ENCODE data around the gene CPLANE2. TPM values are rescaled to one million over a fixed set of nuclear protein-coding genes. Genes with fewer than 3 reads are reported as not detected.
"Not testable (repeated sequence)": the region's sequence is repeated elsewhere in the genome, so short reads cannot be mapped to it uniquely, and the experiment has no call there.

The CPLANE2 gene
- polyA plus RNA-seq, 1 donor, result 1.8 TPM

- DNase-seq (ENCODE audit: low read depth), result no peak
Measured at GRCh38 chr1:16248603-16249516, 11.9 kb upstream of the CPLANE2 start.

DNA sequence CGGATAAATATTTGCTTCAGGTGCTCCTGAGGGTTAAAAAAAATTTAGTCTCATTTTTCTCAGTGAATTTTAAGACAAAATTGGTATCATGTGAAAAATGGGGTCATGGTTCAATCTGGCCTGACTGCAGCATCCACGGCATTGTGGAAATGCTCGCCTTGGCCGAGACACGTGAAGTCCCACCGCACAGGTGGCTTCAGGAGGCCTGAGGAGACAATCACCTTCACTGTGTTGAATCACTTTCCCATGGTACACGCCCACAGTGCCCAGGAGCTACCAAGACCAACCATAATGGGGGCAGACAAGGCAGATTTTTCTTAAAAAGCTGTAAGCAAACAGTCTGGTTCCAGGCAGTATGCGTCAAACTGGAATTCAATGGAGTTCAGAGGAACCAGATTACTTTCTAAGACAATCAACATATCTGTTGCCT lies 11.0 kb upstream of the CPLANE2 start:
- no peak for DNase-seq (ENCODE audit: low read depth)

GRCh38 chr1:16247441-16247840 lies 10.5 kb upstream of the CPLANE2 start:
- DNase-seq (ENCODE audit: low read depth), result no peak

DNA sequence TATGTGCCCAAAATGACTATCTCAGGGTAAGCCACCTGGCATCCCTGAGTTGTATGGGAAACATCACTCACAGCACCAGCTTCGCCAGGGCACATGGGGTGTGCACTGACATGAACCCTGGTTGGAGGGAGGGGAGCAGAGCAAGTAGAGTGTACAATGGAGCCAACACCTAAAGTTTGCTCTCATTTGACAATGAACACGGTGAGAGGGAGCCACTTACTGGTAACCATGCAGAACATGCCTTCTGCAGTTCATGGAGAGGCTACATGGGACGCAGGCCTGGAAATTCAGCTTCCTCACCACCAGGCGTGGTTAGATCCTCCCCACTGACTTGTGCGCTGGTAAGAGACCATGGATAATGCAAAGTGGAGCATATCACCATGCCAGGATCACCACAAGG lies 10.0 kb upstream of the CPLANE2 start:
- no peak for DNase-seq (ENCODE audit: low read depth)

DNA sequence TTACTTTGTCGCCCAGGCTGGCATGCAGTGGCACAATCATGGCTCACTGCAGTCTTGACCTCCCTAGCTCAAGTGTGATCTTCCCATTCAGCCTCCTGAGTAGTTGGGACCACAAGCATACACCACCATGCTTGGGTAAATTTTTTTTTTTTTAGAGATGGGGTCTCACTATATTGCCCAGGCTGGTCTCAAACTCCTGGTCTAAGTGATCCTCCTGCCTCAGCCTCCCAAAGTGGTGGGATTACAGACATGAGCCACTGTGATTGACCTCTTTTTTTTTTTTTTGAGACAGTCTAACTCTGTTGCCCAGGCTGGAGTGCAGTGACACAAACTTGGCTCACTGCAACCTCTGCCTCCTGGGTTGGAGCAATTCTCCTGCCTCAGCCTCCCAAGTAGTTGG lies 9.3 kb upstream of the CPLANE2 start:
- DNase-seq (ENCODE audit: low read depth), result not testable (repeated sequence)

GRCh38 chr1:16245476-16246196 lies 8.7 kb upstream of the CPLANE2 start:
- no peak for DNase-seq (ENCODE audit: low read depth)

- no peak for DNase-seq (ENCODE audit: low read depth)
Measured at GRCh38 chr1:16244650-16245285, 7.8 kb upstream of the CPLANE2 start.

DNA sequence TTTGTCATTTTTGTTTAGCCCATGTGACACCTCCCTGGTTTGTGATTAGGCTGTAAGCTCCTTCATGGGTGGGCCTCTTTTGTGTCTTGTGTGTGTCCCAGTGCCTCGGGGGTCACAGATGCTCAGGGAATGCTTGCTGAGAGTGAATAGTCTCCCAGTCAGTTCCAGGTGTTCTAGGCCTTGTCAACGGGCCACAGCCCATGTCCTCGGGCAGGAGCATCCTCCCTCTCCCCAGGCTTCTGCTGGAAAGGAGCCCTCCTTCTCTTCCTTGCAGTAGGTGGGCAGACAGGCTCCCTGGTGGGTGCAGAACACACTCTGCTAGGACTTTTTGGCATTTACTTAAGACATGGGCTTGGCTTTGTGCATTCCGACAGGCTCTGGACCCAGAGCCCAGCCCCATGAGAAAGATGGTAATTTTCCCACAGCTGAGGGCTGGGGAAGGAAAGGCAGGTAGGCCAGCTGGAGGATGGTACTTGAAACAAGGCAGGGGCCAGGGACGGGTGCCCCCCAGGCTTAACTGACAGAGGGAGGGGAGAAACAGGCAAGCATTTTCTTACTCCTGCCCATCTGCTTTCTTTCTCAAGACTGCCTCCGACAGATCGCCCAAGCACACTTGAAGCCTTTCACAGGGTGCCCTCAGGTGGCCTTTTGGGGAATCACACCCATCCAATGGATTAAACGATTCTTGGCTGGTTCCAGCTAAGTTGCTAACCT lies 7.1 kb upstream of the CPLANE2 start:
- no peak for DNase-seq (ENCODE audit: low read depth)

DNA sequence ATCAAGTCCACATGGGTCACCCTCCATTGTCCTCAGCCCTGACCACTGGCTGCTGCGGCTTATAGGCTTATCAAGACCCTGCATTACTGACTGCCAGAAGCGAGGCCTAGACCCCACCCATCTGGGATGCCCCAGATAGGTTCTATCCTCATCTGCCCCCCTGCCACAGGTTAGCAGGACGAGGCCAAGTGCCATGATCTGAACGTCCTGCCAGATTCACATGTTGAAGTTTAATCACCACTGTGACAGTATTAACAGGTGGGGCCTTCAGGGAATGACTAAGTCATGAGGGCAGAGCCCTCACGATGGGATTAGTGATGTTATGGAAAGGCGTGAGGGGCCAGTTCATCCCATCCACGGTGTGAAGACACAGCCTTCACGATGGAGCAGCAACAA lies 6.2 kb upstream of the CPLANE2 start:
- DNase-seq (ENCODE audit: low read depth), result no peak

DNA sequence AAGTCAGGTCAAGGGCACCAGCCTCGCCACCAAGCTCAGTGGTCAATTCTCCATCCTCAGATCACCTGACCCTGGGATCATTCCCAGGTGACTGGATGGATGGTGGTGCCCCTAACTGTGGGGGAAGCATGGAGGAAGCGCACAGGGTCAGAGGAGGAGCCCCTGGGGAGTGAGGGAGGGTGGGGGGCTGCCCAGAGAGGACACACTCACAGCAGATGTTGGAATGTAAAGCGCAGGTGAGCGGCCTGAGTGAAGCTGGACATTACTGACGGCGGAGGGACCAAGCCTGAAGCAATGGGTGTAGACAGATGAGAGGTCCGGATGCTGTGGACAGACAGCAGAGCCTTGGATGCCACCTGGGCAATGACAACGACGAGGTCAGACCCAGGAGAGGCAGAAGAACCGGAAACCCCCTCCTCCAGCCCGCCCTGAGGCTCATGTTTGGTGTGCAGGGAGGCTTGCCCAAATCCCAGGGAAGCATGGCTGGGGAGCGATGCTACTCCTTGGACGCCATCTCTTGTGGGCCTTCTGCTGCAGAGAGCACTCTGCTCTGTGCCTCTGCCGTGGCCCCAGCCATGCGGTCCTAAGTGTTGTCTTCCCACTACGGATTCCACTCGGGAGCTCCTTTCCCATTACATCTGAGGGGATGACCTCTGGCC lies 5.7 kb upstream of the CPLANE2 start:
- DNase-seq (ENCODE audit: low read depth), result no peak

- no peak for DNase-seq (ENCODE audit: low read depth)
Measured at GRCh38 chr1:16241221-16241708, 4.3 kb upstream of the CPLANE2 start.

- no peak for DNase-seq (ENCODE audit: low read depth)
Measured at GRCh38 chr1:16239972-16240491, 3.0 kb upstream of the CPLANE2 start.

DNA sequence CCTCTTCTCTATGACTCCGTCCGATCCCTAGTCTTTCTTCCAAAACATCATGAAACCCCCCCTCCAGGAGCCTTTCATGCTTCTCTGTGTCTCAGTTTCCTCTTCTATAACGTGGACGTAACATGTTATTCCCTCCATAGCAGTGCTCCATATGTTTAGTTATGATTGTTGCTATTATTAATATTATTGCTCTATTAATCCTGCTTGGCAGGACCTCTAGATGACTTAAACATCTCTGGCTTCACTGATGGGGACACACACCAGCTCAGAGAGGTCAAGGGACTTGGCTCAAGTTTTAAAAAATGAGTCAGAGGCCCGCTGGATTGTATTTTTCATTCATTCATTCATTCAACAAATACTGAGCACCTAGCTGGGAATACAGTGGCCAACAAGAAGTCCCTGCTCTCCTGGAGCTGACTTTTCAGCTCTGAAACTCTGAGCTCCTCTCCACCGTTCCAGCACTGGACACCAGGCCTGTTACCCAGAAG lies 404 bp upstream of the CPLANE2 start:
- no peak for DNase-seq (ENCODE audit: low read depth)

GRCh38 chr1:16235944-16236510 lies 956 bp downstream of the CPLANE2 start:
- DNase-seq (ENCODE audit: low read depth), result no peak

DNA sequence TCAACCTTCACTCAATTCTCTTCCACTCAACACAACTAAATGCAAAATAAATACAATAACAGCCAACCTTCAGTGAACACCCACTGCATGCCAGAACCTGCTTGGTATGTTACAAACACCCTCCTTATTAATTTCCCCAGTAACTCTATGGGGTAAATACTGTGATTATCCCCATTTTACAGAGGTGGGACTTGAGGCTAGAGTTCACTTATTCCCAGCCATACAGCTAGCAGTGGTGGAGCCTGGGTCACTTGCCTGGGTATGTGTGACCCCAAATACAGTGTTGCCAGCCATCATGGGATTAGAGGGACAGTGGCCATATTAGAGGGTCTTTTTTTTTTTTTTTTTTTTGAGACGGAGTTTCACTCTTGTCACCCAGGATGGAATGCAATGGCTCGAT lies 1.6 kb downstream of the CPLANE2 start:
- no peak for DNase-seq (ENCODE audit: low read depth)

DNA sequence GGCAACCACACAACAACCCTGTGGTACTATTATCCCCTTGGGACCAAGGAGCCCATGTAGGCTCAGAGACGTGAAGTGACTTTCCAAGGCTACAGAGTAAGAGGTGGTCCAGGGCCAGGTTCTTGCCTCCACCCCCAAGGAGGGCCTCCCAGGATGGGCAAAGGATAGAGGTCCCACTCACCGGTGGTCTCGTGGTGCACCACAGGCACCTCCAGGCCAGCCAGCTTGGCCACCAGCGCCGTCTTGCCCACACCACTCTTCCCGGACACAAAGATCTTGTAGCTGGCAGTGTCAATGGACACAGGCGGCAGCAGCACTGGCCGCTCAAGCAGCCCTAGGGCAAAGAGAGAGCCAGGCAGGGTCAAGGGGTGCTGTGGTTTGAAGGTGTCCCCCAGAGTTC lies 3.6 kb downstream of the CPLANE2 start:
- DNase-seq (ENCODE audit: low read depth), result no peak

DNA sequence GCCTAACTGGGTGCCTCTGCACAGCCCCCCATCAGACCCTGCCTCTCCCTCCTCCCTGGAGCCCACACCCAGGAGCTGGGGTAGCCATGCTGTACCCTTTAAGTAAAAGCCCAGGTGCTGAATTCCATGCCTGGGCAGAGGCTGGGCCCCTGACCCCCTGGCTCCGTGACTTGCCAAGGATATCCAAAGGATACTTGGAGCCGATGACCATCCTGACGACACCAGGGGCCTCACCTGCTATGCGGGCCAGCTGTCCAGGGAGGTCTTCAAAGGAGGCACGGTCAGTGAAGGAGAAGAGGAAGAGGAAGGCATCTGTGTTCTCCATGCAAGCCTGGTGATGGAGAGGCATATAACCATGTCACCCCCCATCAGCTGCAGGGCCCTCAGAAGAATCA lies 4.7 kb downstream of the CPLANE2 start:
- no peak for DNase-seq (ENCODE audit: low read depth)

- no peak for DNase-seq (ENCODE audit: low read depth)
Measured at GRCh38 chr1:16231331-16232315, 5.4 kb downstream of the CPLANE2 start.

DNA sequence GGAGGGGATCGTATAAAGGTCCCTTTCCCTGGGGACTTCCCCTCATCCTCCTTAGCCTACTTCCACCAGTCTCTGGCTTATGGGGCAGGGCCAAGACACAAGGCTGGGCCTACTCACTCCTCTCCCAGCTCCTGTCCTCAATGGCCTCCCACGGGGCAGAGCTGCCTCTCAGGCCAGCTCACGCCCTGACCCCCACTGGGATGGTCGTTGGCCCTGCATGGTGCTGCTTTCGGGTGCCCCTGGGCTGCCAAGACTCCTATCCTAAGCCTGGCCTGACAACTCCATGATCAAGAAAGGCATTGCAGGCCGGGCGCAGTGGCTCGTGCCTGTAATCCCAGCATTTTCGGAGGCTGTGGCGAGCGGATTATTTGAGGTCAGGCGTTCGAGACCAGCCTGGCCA lies 6.2 kb downstream of the CPLANE2 start:
- DNase-seq (ENCODE audit: low read depth), result no peak
